Sigmoid colon (tissue), 7 donors: ENCODE data around the gene NOL3. TPM values are rescaled to one million over a fixed set of nuclear protein-coding genes. Genes with fewer than 3 reads are reported as not detected.
A peak's percentile ranks its signal among the peaks of the same experiment; 100 is the strongest.

Experiments
- DNase-seq: peaks from one replicate; pipeline ENCODE4 v3.0.0-alpha.2; 2019
- H3K27ac ChIP-seq, 4 donors: fragments of 200-600 bp; sonication (generic); one replicate each; pipeline ENCODE4 v1.5.1; 2016 to 2019; ENCODE audit warnings: mild to moderate bottlenecking in 1 of 4
- H3K27me3 ChIP-seq, 3 donors: fragments of 200-600 bp; sonication (generic); one replicate each; pipeline ENCODE4 v1.5.1; 2019; ENCODE audit warnings: mild to moderate bottlenecking in 1 of 3
- H3K36me3 ChIP-seq, 4 donors: fragments of 200-600 bp; sonication (generic); one replicate each; pipeline ENCODE4 v1.5.1; 2016 to 2019
- H3K4me1 ChIP-seq, 4 donors: fragments of 200-600 bp; sonication (generic); one replicate each; pipeline ENCODE4 v1.5.1; 2017 to 2019
- H3K4me3 ChIP-seq, 4 donors: fragments of 200-600 bp; sonication (generic); one replicate each; pipeline ENCODE4 v1.5.1; 2017 to 2019; ENCODE audit warnings: mild to moderate bottlenecking in 2 of 4, moderate library complexity in 1 of 4
- H3K9me3 ChIP-seq, 4 donors: fragments of 200-600 bp in 3 of 4; sonication (generic) in 3 of 4; one replicate each; pipeline versions ENCODE4 v1.5.1 to v1.6.1; 2013 to 2019
- EP300 ChIP-seq, 4 donors: sonication (generic); formaldehyde crosslinking; IDR thresholded peaks; one replicate each; pipeline ENCODE4 v1.6.1; 2017; ENCODE audit warnings: antibody characterized with exemption in 4 of 4
- POLR2A ChIP-seq, 2 donors: fragments of 450-650 bp; IDR thresholded peaks; one replicate each; pipeline ENCODE4 v1.6.1; 2016; ENCODE audit warnings: antibody characterized with exemption in 2 of 2, mild to moderate bottlenecking in 2 of 2, moderate library complexity in 2 of 2
- POLR2AphosphoS5 ChIP-seq, 4 donors: sonication (generic); formaldehyde crosslinking; IDR thresholded peaks; one replicate each; pipeline ENCODE4 v1.6.1; 2017; ENCODE audit warnings: antibody characterized with exemption in 4 of 4
- WGBS, 2 donors: extraction: QIAGEN DNeasy Blood & Tissue Kit; methylation state at CpG; one replicate each; pipeline ENCODE4 v1.1.7; 2013; 5-methylcytosine and 5-hydroxymethylcytosine counted together
- intact Hi-C: fragments of 100-400 bp; cut with DNase I; formaldehyde crosslinking; loops from one replicate; pipeline ENCODE4 v1.15.1; 2023
- polyA plus RNA-seq, 3 donors: library from polyadenylated mRNA; stranded (reverse); fragments of 200-250 nt; gene quantifications; one replicate each; pipeline ENCODE4 v1.2.3, GENCODE V29; 2013
- total RNA-seq, 4 donors: library from RNA; depleted of rRNA; stranded (reverse); fragments of >200 nt; gene quantifications; one replicate each; pipeline ENCODE4 v1.1.0, GENCODE V29; 2016
- TF ChIP-seq, protein P1 (sequence below), 4 experiments: fragments of 450-650 bp in 3 of 4; fragments of 200-600 bp in 1 of 4; IDR thresholded peaks; one replicate each; pipeline ENCODE4 v1.5.1; 2016 to 2019; ENCODE audit warnings: antibody characterized with exemption in 4 of 4, mild to moderate bottlenecking in 3 of 4, moderate library complexity in 2 of 4
- donor health status: healthy with polysubstance abuse.
- donor health status: Bipolar disorder and iron deficiency.
- donor health status: healthy.

The NOL3 gene
- total and polyA plus RNA-seq, 7 donors, result 12.7 to 36.7 (median 23.9) TPM

DNA sequence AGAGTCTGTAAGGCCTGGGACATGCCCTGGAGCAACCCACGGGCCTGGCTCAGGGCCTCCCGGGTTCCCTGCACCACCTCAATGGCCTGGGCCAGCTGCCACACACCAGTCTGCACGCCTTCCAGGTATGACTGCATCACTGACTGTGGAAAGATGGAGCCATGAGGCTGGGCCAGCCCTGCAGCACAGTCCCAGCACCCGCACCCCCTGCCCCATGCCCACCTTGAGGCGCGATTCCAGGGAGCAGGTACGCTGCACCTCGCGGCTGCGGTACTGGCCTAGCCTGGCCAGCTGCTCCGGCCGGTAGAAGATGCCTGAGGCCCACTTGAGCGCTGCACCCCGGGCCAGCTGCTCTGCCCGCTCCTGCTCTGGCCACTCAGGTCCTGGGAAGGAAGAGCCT lies 18.5 kb downstream of the NOL3 start:
- Histone ChIP-seq H3K27ac (no peak overlapping the region), H3K27me3 (no peaks in the 10 kb centered on the region), H3K9me3 (no peaks in the 10 kb centered on the region), H3K4me1 (peaks cover 1 to 40% (median 39%) of the 10 kb centered on the region in 4 donors), H3K4me3 (no peak overlapping the region), H3K36me3 (peaks cover 0 to 6% (median 0%) of the 10 kb centered on the region in 4 donors)
- no peak for DNase-seq
- intact Hi-C loops, result no loop called here
- TF ChIP-seq, protein P1, sequence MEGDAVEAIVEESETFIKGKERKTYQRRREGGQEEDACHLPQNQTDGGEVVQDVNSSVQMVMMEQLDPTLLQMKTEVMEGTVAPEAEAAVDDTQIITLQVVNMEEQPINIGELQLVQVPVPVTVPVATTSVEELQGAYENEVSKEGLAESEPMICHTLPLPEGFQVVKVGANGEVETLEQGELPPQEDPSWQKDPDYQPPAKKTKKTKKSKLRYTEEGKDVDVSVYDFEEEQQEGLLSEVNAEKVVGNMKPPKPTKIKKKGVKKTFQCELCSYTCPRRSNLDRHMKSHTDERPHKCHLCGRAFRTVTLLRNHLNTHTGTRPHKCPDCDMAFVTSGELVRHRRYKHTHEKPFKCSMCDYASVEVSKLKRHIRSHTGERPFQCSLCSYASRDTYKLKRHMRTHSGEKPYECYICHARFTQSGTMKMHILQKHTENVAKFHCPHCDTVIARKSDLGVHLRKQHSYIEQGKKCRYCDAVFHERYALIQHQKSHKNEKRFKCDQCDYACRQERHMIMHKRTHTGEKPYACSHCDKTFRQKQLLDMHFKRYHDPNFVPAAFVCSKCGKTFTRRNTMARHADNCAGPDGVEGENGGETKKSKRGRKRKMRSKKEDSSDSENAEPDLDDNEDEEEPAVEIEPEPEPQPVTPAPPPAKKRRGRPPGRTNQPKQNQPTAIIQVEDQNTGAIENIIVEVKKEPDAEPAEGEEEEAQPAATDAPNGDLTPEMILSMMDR (IDR thresholded peaks at IDR 0.05), result no peak
- TF ChIP-seq EP300 (IDR thresholded peaks at IDR 0.05), result no peak
- no peak for TF ChIP-seq POLR2A (IDR thresholded peaks at IDR 0.05)
- TF ChIP-seq POLR2AphosphoS5 (IDR thresholded peaks at IDR 0.05), result no peak
- WGBS, 2 donors, result 93 to 94% methylated on average over 15 of the region's 15 CpGs

DNA sequence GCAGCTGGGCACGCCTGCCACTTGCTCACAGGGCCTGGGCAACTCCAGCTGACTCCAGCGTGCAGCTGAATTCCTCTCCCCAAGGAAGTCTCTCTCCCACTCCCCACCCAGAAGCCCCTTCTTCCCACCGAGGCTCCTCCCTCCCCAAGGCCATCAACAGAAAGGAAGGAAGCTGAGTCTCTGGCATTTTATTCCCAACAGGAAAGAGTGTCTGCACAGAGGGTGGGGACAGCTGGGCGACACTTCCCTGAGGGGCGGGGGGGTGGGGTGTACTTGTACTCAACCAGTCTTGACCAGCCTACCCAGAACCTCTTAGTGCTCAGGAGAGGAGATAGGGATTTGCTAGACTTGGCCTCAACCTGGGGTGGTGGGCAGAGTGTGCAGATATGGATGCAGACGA lies 19.7 kb downstream of the NOL3 start, which contains the start of gene EXOC3L1:
TSS of gene EXOC3L1 (minus strand) at position 96 of the 400 bp plus-strand sequence. CDS start 460 bp downstream, outside the sequence.
- Histone ChIP-seq H3K4me1 (peaks cover 1 to 37% (median 34%) of the 10 kb centered on the region in 4 donors), H3K9me3 (no peaks in the 10 kb centered on the region), H3K27me3 (no peaks in the 10 kb centered on the region), H3K4me3 (no peak within 1 kb of the TSS), H3K27ac (no peak within 1 kb of the TSS), H3K36me3 (peaks cover 8 to 19% (median 11%) of the 10 kb centered on the region in 4 donors)
- TF ChIP-seq, protein P1 (IDR thresholded peaks at IDR 0.05), result no peak
- TF ChIP-seq POLR2AphosphoS5 (IDR thresholded peaks at IDR 0.05) (no peak), EP300 (IDR thresholded peaks at IDR 0.05) (no peak), POLR2A (IDR thresholded peaks at IDR 0.05) (no peak)
- DNase-seq, result no peak
- WGBS, 2 donors, result 37 to 51% methylated on average over 6 of the region's 6 CpGs
- intact Hi-C loops, result no loop called here

DNA sequence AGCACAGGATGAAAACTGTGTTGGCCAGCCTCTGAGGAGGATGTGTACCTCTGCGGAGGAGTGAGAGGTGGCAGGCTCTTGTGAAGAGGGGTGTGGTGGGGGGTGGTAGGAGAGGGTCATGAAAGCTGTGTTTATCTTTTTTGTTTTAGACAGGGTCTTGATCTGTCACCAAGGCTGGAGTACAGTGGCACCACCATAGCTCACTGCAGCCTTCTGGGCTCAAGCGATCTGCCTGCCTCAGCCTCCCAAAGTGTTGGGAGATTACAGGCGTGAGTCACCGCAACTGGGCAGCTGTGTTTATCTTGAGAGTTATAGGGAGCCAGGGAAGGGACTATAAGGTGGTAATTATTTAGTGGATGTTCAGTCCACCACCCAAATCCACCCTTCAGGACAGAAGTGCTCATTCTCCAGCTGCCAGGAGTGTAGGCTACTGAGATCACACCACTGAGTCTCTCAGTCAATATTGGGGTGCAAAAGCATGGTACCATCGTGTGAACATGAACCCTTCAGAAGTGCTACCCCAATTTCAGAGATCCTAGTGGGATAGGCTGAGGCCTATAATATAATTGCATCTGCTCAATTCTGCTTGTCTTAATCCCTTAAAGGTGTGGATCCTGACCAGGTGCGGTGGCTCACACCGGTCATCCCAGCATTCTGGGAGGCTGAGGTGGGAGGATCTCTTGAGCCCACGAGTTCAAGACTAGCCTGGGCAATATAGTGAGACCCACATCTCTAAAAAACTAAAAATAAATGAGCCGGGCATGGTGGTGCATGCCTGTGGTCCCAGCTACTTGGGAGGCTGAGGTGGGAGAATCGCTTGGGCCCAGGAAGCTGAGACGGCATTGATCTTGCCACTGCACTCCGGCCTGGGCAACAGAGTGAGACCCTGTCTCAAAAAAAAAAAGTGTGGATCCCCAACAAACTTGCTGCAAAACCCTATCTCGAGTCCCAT lies 20.4 kb downstream of the NOL3 start:
- Histone ChIP-seq H3K36me3 (peaks cover 14 to 25% (median 17%) of the 10 kb centered on the region in 4 donors), H3K27me3 (no peaks in the 10 kb centered on the region), H3K4me3 (no peak overlapping the region), H3K9me3 (no peaks in the 10 kb centered on the region), H3K27ac (no peak overlapping the region), H3K4me1 (peaks cover 1 to 30% (median 28%) of the 10 kb centered on the region in 4 donors)
- 68 to 82% methylated on average over 13 of the region's 13 CpGs for WGBS, 2 donors
- TF ChIP-seq POLR2A (IDR thresholded peaks at IDR 0.05) (no peak), EP300 (IDR thresholded peaks at IDR 0.05) (no peak), POLR2AphosphoS5 (IDR thresholded peaks at IDR 0.05) (no peak)
- TF ChIP-seq, protein P1 (IDR thresholded peaks at IDR 0.05), result no peak
- intact Hi-C loops, result no loop called here
- no peak for DNase-seq

DNA sequence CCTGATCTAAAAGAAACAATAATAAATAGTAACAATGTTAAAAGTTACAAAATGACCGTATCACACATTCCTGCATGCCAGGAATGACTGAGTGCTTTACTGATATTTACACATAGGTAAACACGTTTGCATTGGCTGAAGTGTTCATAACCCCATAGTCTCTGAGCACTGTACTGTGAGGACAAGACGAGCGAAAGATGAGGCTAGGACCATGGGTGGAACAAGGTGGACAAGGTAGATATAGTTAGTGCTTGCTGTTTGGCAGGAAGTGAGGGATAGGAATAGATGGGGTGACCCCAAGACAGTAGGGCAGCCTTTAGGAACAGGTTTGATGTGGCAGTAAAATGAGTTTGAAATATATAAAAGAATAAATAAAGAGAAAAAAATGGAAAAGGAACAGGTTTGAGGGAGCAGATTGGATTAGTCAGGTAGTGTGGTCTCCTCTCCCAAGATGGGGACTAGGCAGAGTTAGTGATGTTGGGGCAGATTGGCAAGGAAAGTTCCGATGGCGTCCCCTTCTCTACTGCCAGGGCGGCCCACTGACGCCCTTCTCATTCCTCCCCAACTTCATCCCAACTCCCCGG lies 21.2 kb downstream of the NOL3 start:
- TF ChIP-seq POLR2AphosphoS5 (IDR thresholded peaks at IDR 0.05) (no peak), EP300 (IDR thresholded peaks at IDR 0.05) (no peak), POLR2A (IDR thresholded peaks at IDR 0.05) (no peak)
- TF ChIP-seq, protein P1 (IDR thresholded peaks at IDR 0.05), result no peak
- no peaks in the 10 kb centered on the region for H3K27me3 ChIP-seq
- WGBS, 2 donors, result 21 to 31% methylated on average over 9 of the region's 9 CpGs
- H3K4me3 ChIP-seq, result peak overlapping the region in 3 of 4 donors; percentile 83 to 93 (median 92)
- H3K27ac ChIP-seq, result peak overlapping the region in 1 of 4 donors; percentile 72
- peaks cover 1 to 27% (median 25%) of the 10 kb centered on the region in 4 donors for H3K4me1 ChIP-seq
- no peaks in the 10 kb centered on the region for H3K9me3 ChIP-seq
- intact Hi-C loops, result no loop called here
- no peak for DNase-seq
- peaks cover 22 to 33% (median 24%) of the 10 kb centered on the region in 4 donors for H3K36me3 ChIP-seq
